ENCODE measurements around the gene GFI1B. TPM values are rescaled to one million over a fixed set of nuclear protein-coding genes. Genes with fewer than 3 reads are reported as not detected.

Gene GFI1B
- total and polyA plus RNA-seq, 10 of the 15 experiments (the other 5 are each of a cell fraction or from before 2014, with no cell fraction given) = 0.04 to 0.11 (median 0.05) TPM; not detected in 7

DNA sequence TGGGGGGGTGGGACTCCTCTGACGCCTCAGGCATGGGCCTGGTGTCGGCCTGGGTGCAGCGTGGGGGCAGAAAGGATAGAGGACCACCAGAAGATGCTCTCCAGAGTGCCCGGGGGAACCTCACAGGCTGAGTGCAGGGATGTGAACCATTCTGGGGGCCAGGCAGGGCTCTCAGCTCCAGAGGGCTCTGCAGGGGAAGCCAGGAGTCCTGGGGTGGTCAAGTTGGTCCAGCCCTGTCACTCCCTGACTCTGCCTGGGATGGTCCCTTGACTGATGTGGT, 6.5 kb downstream of the GFI1B start:
- intact Hi-C loops (cut with micrococcal nuclease; ENCODE audit: unreplicated experiment) (no loop called here), in situ Hi-C loops (cut with MboI) (no loop called here)
- H4K20me1 ChIP-seq (ENCODE audit: control insufficient read depth, insufficient read depth) = no peaks in the 10 kb centered on the region
- ChIA-PET SMC1A (ENCODE audit: uncharacterized antibody, unreplicated experiment) (no interaction called here), CTCF (interaction anchor here (1.0 kb wide), 1 partner anchor 13 kb away, joined by 3 read pairs; no protein-coding TSS in a partner anchor), RAD21 (ENCODE audit: unreplicated experiment) (no interaction called here), POLR2A (interaction anchor here (1.2 kb wide), 1 partner anchor 130 kb away, joined by 3 read pairs; no protein-coding TSS in a partner anchor)
- H3K4me3 ChIP-seq = no peak overlapping the region
- DNase-seq (ENCODE audit: low read depth, low spot score) (no peak), FAIRE-seq (no peak), ATAC-seq (no peak)
- no peaks in the 10 kb centered on the region for H3K36me3 ChIP-seq (ENCODE audit: control insufficient read depth in 2 of 2, insufficient read depth in 2 of 2, low read length in 1 of 2)
- H3K4me1 ChIP-seq (ENCODE audit: control insufficient read depth, insufficient read depth, low read length) = no peaks in the 10 kb centered on the region
- no peak overlapping the region for H3K9ac ChIP-seq (ENCODE audit: control insufficient read depth, insufficient read depth, low read length)
- no peak overlapping the region for H3K4me2 ChIP-seq (ENCODE audit: control insufficient read depth, insufficient read depth)
- H3K79me2 ChIP-seq (ENCODE audit: control insufficient read depth, insufficient read depth, low read length) = no peaks in the 10 kb centered on the region
- no TSS peak for BruUV-seq (replicated peaks)
- TF ChIP-seq, protein P1, sequence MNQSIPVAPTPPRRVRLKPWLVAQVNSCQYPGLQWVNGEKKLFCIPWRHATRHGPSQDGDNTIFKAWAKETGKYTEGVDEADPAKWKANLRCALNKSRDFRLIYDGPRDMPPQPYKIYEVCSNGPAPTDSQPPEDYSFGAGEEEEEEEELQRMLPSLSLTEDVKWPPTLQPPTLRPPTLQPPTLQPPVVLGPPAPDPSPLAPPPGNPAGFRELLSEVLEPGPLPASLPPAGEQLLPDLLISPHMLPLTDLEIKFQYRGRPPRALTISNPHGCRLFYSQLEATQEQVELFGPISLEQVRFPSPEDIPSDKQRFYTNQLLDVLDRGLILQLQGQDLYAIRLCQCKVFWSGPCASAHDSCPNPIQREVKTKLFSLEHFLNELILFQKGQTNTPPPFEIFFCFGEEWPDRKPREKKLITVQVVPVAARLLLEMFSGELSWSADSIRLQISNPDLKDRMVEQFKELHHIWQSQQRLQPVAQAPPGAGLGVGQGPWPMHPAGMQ (IDR thresholded peaks at IDR 0.05; ENCODE audit: borderline replicate concordance) = no peak
- H3K27me3 ChIP-seq (replicated peaks in 1 of 2; ENCODE audit: control insufficient read depth in 2 of 2, insufficient read depth in 2 of 2, low read length in 1 of 2) = peaks cover 0 to 4% of the 10 kb centered on the region in 2 experiments; a peak in 2 of 4 replicates
- 0% methylated on average over 4 of the region's 4 CpGs for WGBS (ENCODE audit: insufficient coverage, insufficient replicate concordance, low lambda C conversion rate, missing lambda C conversion rate)
- H2AFZ ChIP-seq (ENCODE audit: control insufficient read depth, low read depth, low read length) = no peak overlapping the region
- H3K9me3 ChIP-seq (replicated peaks; ENCODE audit: control insufficient read depth, insufficient read depth, low read length) = no peaks in the 10 kb centered on the region
- no peak overlapping the region for H3K27ac ChIP-seq (ENCODE audit: control insufficient read depth, insufficient read depth)

DNA sequence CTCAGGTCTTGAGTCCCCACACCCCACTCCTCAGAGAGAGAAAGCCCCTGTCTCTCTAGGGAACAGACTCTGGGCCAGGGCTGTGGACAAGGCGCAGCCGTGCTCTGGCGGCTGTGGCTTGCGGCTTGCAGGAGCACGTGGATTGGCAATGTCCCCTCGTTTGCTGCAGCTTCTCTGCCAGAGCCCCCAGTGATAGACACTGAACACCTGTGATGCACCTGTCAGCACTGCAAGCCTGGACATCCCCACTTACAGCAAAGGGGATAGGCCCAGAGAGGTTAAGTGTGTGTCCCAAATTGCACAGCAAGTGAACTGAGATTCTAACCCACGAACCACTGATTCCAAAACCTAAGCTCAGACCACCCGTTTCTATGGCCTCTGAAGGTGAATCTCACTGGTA, 7.0 kb downstream of the GFI1B start:
- SMC1A ChIA-PET (ENCODE audit: uncharacterized antibody, unreplicated experiment) = no interaction called here
- no peaks in the 10 kb centered on the region for H3K79me2 ChIP-seq (ENCODE audit: control insufficient read depth, insufficient read depth, low read length)

More for the DNA sequence above, 7.0 kb downstream of the GFI1B start:
- DNase-seq (ENCODE audit: low read depth, low spot score) = no peak
- Histone ChIP-seq H3K27ac (ENCODE audit: control insufficient read depth, insufficient read depth) (no peak overlapping the region), H3K4me2 (ENCODE audit: control insufficient read depth, insufficient read depth) (no peak overlapping the region), H3K9ac (ENCODE audit: control insufficient read depth, insufficient read depth, low read length) (no peak overlapping the region), H4K20me1 (ENCODE audit: control insufficient read depth, insufficient read depth) (no peaks in the 10 kb centered on the region), H3K9me3 (replicated peaks; ENCODE audit: control insufficient read depth, insufficient read depth, low read length) (no peaks in the 10 kb centered on the region), H3K4me1 (ENCODE audit: control insufficient read depth, insufficient read depth, low read length) (no peaks in the 10 kb centered on the region), H3K4me3 (no peak overlapping the region), H3K27me3 (replicated peaks in 1 of 2; ENCODE audit: control insufficient read depth in 2 of 2, insufficient read depth in 2 of 2, low read length in 1 of 2) (peaks cover 0 to 4% of the 10 kb centered on the region in 2 experiments; a peak in 2 of 4 replicates), H2AFZ (ENCODE audit: control insufficient read depth, low read depth, low read length) (no peak overlapping the region), H3K36me3 (ENCODE audit: control insufficient read depth in 2 of 2, insufficient read depth in 2 of 2, low read length in 1 of 2) (no peaks in the 10 kb centered on the region)
- intact Hi-C loops (cut with micrococcal nuclease; ENCODE audit: unreplicated experiment) (no loop called here), in situ Hi-C loops (cut with MboI) (no loop called here)
- no TSS peak for BruUV-seq (replicated peaks)
- WGBS (ENCODE audit: insufficient coverage, insufficient replicate concordance, low lambda C conversion rate, missing lambda C conversion rate) = 61% methylated on average over 8 of the region's 8 CpGs
- RAD21 ChIA-PET (ENCODE audit: unreplicated experiment) = no interaction called here
- FAIRE-seq = no peak
- ATAC-seq = no peak
- POLR2A ChIA-PET = interaction anchor here (1.2 kb wide), 1 partner anchor 129 kb away, joined by 3 read pairs; no protein-coding TSS in a partner anchor
- TF ChIP-seq TARDBP (IDR thresholded peaks at IDR 0.05; ENCODE audit: borderline replicate concordance) (no peak), SP1 (IDR thresholded peaks at IDR 0.05; ENCODE audit: low read depth, low read length) (no peak), ZNF207 (IDR thresholded peaks at IDR 0.05; ENCODE audit: borderline replicate concordance) (no peak), PAX5 (IDR thresholded peaks at IDR 0.05; ENCODE audit: borderline replicate concordance, low read depth, low read length) (no peak), STAT1 (conservative IDR thresholded peaks at IDR 0.05) (no peak), RAD21 (IDR thresholded peaks at IDR 0.05; ENCODE audit: insufficient read depth, low read depth, low read length) (no peak), POLR2A (IDR thresholded peaks at IDR 0.05; ENCODE audit: low read depth, low read length) (no peak), GABPA (IDR thresholded peaks at IDR 0.05; ENCODE audit: low read depth) (no peak), EGR1 (IDR thresholded peaks at IDR 0.05; ENCODE audit: borderline replicate concordance in 1 of 2, low read depth in 2 of 2, low read length in 2 of 2) (no peak), NR2C2 (IDR thresholded peaks at IDR 0.05; ENCODE audit: borderline replicate concordance, control insufficient read depth, insufficient read length, low read depth) (no peak), MTA3 (IDR thresholded peaks at IDR 0.05; ENCODE audit: borderline replicate concordance, low read length) (no peak), SRF (IDR thresholded peaks at IDR 0.05; ENCODE audit: low read depth in 2 of 2, low read length in 2 of 2) (no peak), ZNF24 (IDR thresholded peaks at IDR 0.05) (no peak), EZH2 (IDR thresholded peaks at IDR 0.05; ENCODE audit: borderline replicate concordance, control insufficient read depth, low read depth, low read length) (no peak), SUZ12 (IDR thresholded peaks at IDR 0.05; ENCODE audit: unreplicated experiment) (no peak), POLR2AphosphoS2 (IDR thresholded peaks at IDR 0.05; ENCODE audit: low read depth, low read length) (no peak)
- CTCF ChIA-PET = interaction anchor here (1.0 kb wide), 1 partner anchor 14 kb away, joined by 3 read pairs; no protein-coding TSS in a partner anchor

Data from GM12878 (cell line).